Measurements from ENCODE around the gene THBS4.

GRCh38 chr5:80070338-80071056 is 35.3 kb downstream of the THBS4 start:
- TF ChIP-seq CTCF (IDR thresholded peaks at IDR 0.05) (no peak), POLR2A (IDR thresholded peaks at IDR 0.05; ENCODE audit: low read depth) (no peak), EP300 (IDR thresholded peaks at IDR 0.05) (no peak)
